ENCODE measurements around the gene SLC22A14.

DNA sequence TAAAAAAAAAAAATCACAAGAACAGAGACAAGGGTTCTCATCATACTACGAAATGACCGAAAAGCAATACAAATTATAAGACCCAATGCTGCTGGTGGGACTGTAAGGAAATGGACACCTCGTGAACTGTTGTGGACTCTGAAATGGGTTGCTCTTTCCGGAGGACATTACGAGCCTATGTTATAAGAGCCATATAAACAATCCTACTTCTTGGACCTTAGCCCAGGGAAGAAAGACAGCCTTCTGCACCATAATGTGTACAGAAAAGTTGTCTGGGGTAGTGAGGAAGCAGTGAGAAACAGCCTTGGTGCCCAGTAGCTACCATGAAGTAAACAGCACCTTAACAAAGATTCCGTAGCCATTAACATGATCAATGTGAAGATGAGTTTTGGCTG, 2.7 kb downstream of the SLC22A14 start:
- TF ChIP-seq, protein P1, sequence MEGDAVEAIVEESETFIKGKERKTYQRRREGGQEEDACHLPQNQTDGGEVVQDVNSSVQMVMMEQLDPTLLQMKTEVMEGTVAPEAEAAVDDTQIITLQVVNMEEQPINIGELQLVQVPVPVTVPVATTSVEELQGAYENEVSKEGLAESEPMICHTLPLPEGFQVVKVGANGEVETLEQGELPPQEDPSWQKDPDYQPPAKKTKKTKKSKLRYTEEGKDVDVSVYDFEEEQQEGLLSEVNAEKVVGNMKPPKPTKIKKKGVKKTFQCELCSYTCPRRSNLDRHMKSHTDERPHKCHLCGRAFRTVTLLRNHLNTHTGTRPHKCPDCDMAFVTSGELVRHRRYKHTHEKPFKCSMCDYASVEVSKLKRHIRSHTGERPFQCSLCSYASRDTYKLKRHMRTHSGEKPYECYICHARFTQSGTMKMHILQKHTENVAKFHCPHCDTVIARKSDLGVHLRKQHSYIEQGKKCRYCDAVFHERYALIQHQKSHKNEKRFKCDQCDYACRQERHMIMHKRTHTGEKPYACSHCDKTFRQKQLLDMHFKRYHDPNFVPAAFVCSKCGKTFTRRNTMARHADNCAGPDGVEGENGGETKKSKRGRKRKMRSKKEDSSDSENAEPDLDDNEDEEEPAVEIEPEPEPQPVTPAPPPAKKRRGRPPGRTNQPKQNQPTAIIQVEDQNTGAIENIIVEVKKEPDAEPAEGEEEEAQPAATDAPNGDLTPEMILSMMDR (IDR thresholded peaks at IDR 0.05) = no peak
- no peak for TF ChIP-seq POLR2A (IDR thresholded peaks at IDR 0.05)
- TF ChIP-seq POLR2AphosphoS5 (IDR thresholded peaks at IDR 0.05) = no peak
- TF ChIP-seq EP300 (IDR thresholded peaks at IDR 0.05) = no peak
